ENCODE measurements around the gene CAPG.

- TF ChIP-seq EP300 (IDR thresholded peaks at IDR 0.05; ENCODE audit: low read depth) (no peak), POLR2A (IDR thresholded peaks at IDR 0.05) (no peak)
- TF ChIP-seq, protein P1, sequence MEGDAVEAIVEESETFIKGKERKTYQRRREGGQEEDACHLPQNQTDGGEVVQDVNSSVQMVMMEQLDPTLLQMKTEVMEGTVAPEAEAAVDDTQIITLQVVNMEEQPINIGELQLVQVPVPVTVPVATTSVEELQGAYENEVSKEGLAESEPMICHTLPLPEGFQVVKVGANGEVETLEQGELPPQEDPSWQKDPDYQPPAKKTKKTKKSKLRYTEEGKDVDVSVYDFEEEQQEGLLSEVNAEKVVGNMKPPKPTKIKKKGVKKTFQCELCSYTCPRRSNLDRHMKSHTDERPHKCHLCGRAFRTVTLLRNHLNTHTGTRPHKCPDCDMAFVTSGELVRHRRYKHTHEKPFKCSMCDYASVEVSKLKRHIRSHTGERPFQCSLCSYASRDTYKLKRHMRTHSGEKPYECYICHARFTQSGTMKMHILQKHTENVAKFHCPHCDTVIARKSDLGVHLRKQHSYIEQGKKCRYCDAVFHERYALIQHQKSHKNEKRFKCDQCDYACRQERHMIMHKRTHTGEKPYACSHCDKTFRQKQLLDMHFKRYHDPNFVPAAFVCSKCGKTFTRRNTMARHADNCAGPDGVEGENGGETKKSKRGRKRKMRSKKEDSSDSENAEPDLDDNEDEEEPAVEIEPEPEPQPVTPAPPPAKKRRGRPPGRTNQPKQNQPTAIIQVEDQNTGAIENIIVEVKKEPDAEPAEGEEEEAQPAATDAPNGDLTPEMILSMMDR (IDR thresholded peaks at IDR 0.05) = no peak
Observed at GRCh38 chr2:85446296-85447221, 36.4 kb upstream of the CAPG start.

All from transverse colon (tissue), 3 donors.